Common myeloid progenitor, CD34-positive (primary cell): ENCODE measurements around the gene TNIK.

Source experiments
- CTCF ChIA-PET: fragments of 350-600 bp; sonication (Branson Sonifier 250); formaldehyde crosslinking; loops from one replicate; lab custom pipeline; 2021; ENCODE audit warnings: antibody characterized with exemption; lab: Charles Lee
- POLR2A ChIA-PET: fragments of 350-600 bp; sonication (Branson Sonifier 250); formaldehyde crosslinking; loops from one replicate; lab custom pipeline; 2021; ENCODE audit warnings: antibody characterized with exemption; lab: Charles Lee
- DNase-seq, 3 donors: peaks; one replicate each; pipeline versions ENCODE4 v3.0.0 to v3.0.0-alpha.2; 2013
- H3K27ac ChIP-seq, 2 experiments: 1 replicate in 1 of 2; 2 replicates in 1 of 2; pipeline ENCODE4 v1.7.0; 2013; ENCODE audit warnings: inconsistent platforms in 2 of 2, low read length in 2 of 2, mild to moderate bottlenecking in 2 of 2, low read depth in 1 of 2, moderate library complexity in 1 of 2; ENCODE audit not compliant: severe bottlenecking in 2 of 2, insufficient read depth in 1 of 2, poor library complexity in 1 of 2
- H3K27me3 ChIP-seq, 5 experiments: replicated peaks in 2 of 5; 1 replicate in 3 of 5; 2 replicates in 2 of 5; pipeline versions ENCODE4 v1.6.1 to v1.7.0; 2013; ENCODE audit warnings: low read length in 4 of 5, mild to moderate bottlenecking in 2 of 5, moderate library complexity in 2 of 5, inconsistent platforms in 1 of 5; ENCODE audit not compliant: insufficient read depth in 5 of 5, control insufficient read depth in 4 of 5
- H3K36me3 ChIP-seq, 4 experiments: 1 replicate in 2 of 4; 2 replicates in 2 of 4; pipeline versions ENCODE4 v1.6.1 to v1.7.0; 2013; ENCODE audit warnings: low read length in 3 of 4, control low read depth in 1 of 4, mild to moderate bottlenecking in 1 of 4; ENCODE audit not compliant: control insufficient read depth in 4 of 4, insufficient read depth in 4 of 4
- H3K4me1 ChIP-seq, 4 experiments: 1 replicate in 3 of 4; 2 replicates in 1 of 4; pipeline versions ENCODE4 v1.6.1 to v1.7.1; 2013; ENCODE audit warnings: low read length in 3 of 4, mild to moderate bottlenecking in 3 of 4, control low read depth in 1 of 4, inconsistent platforms in 1 of 4, moderate library complexity in 1 of 4; ENCODE audit not compliant: control insufficient read depth in 4 of 4, insufficient read depth in 4 of 4; ENCODE audit errors: control extremely low read depth in 1 of 4
- H3K4me3 ChIP-seq, 7 experiments: 1 replicate in 4 of 7; 2 replicates in 3 of 7; pipeline versions ENCODE4 v1.5.1 to v1.7.0; 2013; ENCODE audit warnings: mild to moderate bottlenecking in 7 of 7, low read length in 6 of 7, moderate library complexity in 6 of 7, inconsistent platforms in 2 of 7, low read depth in 2 of 7, control low read depth in 1 of 7; ENCODE audit not compliant: insufficient read depth in 4 of 7, control insufficient read depth in 1 of 7; ENCODE audit errors: extremely low read depth in 1 of 7
- H3K9me3 ChIP-seq, 5 experiments: 1 replicate in 4 of 5; 2 replicates in 1 of 5; pipeline versions ENCODE4 v1.6.1 to v1.7.1; 2013; ENCODE audit warnings: low read length in 4 of 5, mild to moderate bottlenecking in 2 of 5, inconsistent platforms in 1 of 5, low read depth in 1 of 5, moderate library complexity in 1 of 5; ENCODE audit not compliant: control insufficient read depth in 4 of 5, insufficient read depth in 2 of 5; ENCODE audit errors: control extremely low read depth in 1 of 5
- WGBS: methylation state at CpG from one replicate; pipeline ENCODE4 v1.1.5; 2013; ENCODE audit not compliant: insufficient coverage; 5-methylcytosine and 5-hydroxymethylcytosine counted together

TNIK gene

GRCh38 chr3:171192176-171192854 lies 267.9 kb downstream of the TNIK start:
- Histone ChIP-seq H3K27ac (no peak overlapping the region), H3K9me3 (peaks cover 0 to 3% (median 0%) of the 10 kb centered on the region in 5 experiments), H3K4me1 (peaks cover 0 to 11% (median 0%) of the 10 kb centered on the region in 4 experiments), H3K36me3 (peaks cover 0 to 8% (median 2%) of the 10 kb centered on the region in 4 experiments), H3K27me3 (no peaks in the 10 kb centered on the region), H3K4me3 (no peak overlapping the region)
- POLR2A ChIA-PET, result no interaction called here
- peak in 1 of 3 donors; percentile 8 for DNase-seq
- WGBS, result no CpG with 5 or more reads among the region's 2 CpGs
- CTCF ChIA-PET, result no interaction called here

DNA sequence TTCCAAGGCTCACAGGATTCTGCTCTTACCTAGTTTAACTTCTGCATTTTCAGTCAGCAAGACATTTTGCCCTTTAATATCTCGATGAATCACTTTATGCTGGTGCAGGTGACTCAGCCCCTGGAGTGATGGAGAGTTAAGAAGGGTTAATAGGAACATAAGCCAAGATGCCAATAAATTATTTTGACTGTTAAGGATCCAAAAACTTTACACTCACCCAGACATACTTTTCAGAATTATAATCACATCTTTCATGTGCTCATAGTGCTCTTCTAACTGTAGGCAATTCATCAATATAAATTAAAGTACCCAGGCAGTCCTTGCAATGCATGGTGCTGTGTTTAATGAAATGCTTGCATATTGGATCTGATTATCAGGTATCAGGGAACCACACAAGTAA lies 269.5 kb downstream of the TNIK start:
- 40% methylated on average over 1 of the region's 1 CpG for WGBS
- Histone ChIP-seq H3K4me1 (peaks cover 0 to 14% (median 2%) of the 10 kb centered on the region in 4 experiments), H3K4me3 (no peak overlapping the region), H3K9me3 (peaks cover 0 to 3% (median 0%) of the 10 kb centered on the region in 5 experiments), H3K36me3 (peaks cover 0 to 8% (median 2%) of the 10 kb centered on the region in 4 experiments), H3K27ac (no peak overlapping the region), H3K27me3 (no peaks in the 10 kb centered on the region)
- ChIA-PET POLR2A (no interaction called here), CTCF (no interaction called here)
- DNase-seq, result peak; percentile 34 to 86 (median 82)

- Histone ChIP-seq H3K27ac (no peak overlapping the region), H3K4me3 (no peak overlapping the region), H3K4me1 (peaks cover under 1 to 26% (median 4%) of the 10 kb centered on the region in 4 experiments), H3K27me3 (no peaks in the 10 kb centered on the region), H3K36me3 (peaks cover 0 to 8% (median 1%) of the 10 kb centered on the region in 4 experiments), H3K9me3 (peaks cover 0 to 3% (median 0%) of the 10 kb centered on the region in 5 experiments)
- WGBS, result 100% methylated on average over 1 of the region's 3 CpGs
- POLR2A ChIA-PET, result no interaction called here
- DNase-seq, result no peak
- CTCF ChIA-PET, result interaction anchor here (1.2 to 2.0 kb wide), 4 partner anchors 10 to 377 kb away, joined by 3 to 17 read pairs (median 4); no protein-coding TSS in a partner anchor
Measured at GRCh38 chr3:171189394-171190080, 270.7 kb downstream of the TNIK start.

DNA sequence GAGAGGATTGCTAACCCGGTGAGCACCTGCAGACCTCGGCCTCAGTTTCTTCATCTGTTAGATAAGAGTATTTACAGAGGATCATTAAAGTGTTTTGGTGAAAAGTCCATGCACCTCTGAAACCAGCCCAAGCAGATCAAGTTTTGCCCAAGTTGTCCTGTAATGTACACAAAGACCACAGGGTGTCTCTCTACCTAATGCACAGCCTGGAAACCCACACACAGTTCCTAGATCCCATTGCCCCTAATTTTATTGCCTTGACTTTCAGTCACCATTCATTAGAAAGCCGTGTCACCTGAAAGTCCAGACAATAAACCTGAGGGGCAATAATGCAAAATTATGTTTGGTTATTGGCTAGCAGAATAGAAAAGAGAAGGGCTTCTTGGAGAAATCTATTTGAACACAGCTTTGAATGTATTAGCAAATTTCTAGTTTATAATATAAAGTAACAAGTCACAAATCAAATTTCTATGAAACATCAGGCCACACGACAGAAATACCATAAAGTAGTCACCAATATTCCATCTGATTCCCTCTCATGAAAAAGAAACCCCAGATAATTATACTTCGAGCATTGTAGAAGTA lies 272.4 kb downstream of the TNIK start:
- CTCF ChIA-PET, result interaction anchor here (1.0 to 2.0 kb wide), 4 partner anchors 13 to 378 kb away, joined by 3 to 17 read pairs (median 6); no protein-coding TSS in a partner anchor
- peak; percentile 34 to 60 (median 49) for DNase-seq
- 66% methylated on average over 5 of the region's 5 CpGs for WGBS
- POLR2A ChIA-PET, result no interaction called here
- Histone ChIP-seq H3K36me3 (peaks cover 0 to 12% (median 0%) of the 10 kb centered on the region in 4 experiments), H3K4me1 (peaks cover 2 to 33% (median 4%) of the 10 kb centered on the region in 4 experiments), H3K9me3 (no peaks in the 10 kb centered on the region), H3K4me3 (no peak overlapping the region), H3K27ac (no peak overlapping the region), H3K27me3 (no peaks in the 10 kb centered on the region)

DNA sequence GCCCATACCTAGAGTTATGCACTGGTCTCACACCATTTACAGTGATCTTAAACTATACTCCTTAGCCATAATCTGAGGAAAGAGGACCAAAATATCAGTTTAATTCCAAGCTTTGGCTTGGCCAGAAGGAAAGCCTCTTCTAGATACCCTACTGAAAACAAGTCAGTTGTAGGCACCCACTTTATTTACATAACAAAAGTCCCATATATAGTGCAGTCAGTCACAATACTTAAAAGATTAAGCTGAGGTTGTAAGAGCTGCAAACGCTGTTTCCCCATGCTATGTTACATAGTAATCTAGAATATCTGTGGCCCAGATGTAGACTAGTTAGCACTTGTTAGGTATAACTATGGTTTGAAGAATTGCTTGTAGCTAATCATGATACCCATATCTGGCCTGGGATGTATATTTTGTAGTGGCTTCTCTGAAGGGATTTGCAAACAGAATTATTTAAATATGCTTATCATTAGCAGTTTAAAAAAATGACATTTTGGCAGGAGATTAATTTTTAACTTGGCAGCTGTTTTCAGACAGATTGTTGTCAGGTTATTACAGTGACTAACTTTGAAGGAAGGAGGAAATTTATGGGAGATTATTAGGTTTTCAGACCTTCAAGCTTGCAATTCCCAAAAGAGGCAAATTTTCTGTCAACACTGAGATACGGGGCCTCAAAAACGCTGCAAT lies 273.2 kb downstream of the TNIK start:
- WGBS, result 88% methylated on average over 2 of the region's 3 CpGs
- H3K9me3 ChIP-seq, result no peaks in the 10 kb centered on the region
- CTCF ChIA-PET, result interaction anchor here (1.0 to 2.7 kb wide), 10 partner anchors 12 to 379 kb away, joined by 3 to 14 read pairs (median 4); no protein-coding TSS in a partner anchor
- H3K27me3 ChIP-seq, result no peaks in the 10 kb centered on the region
- peaks cover 2 to 28% (median 4%) of the 10 kb centered on the region in 4 experiments for H3K4me1 ChIP-seq
- peaks cover 0 to 15% (median 0%) of the 10 kb centered on the region in 4 experiments for H3K36me3 ChIP-seq
- POLR2A ChIA-PET, result no interaction called here
- no peak for DNase-seq
- H3K27ac ChIP-seq, result no peak overlapping the region
- H3K4me3 ChIP-seq, result no peak overlapping the region

- POLR2A ChIA-PET, result no interaction called here
- no peak for DNase-seq
- Histone ChIP-seq H3K27me3 (no peaks in the 10 kb centered on the region), H3K4me1 (peaks cover 2 to 28% (median 4%) of the 10 kb centered on the region in 4 experiments), H3K9me3 (no peaks in the 10 kb centered on the region), H3K27ac (no peak overlapping the region), H3K36me3 (peaks cover 0 to 15% (median 0%) of the 10 kb centered on the region in 4 experiments), H3K4me3 (no peak overlapping the region)
- CTCF ChIA-PET, result interaction anchor here (1.0 to 2.7 kb wide), 11 partner anchors 11 to 380 kb away, joined by 3 to 14 read pairs (median 3); no protein-coding TSS in a partner anchor
Measured at GRCh38 chr3:171186383-171186782, 273.8 kb downstream of the TNIK start.
